ENCODE data around the gene DIDO1.

The DIDO1 gene

DNA sequence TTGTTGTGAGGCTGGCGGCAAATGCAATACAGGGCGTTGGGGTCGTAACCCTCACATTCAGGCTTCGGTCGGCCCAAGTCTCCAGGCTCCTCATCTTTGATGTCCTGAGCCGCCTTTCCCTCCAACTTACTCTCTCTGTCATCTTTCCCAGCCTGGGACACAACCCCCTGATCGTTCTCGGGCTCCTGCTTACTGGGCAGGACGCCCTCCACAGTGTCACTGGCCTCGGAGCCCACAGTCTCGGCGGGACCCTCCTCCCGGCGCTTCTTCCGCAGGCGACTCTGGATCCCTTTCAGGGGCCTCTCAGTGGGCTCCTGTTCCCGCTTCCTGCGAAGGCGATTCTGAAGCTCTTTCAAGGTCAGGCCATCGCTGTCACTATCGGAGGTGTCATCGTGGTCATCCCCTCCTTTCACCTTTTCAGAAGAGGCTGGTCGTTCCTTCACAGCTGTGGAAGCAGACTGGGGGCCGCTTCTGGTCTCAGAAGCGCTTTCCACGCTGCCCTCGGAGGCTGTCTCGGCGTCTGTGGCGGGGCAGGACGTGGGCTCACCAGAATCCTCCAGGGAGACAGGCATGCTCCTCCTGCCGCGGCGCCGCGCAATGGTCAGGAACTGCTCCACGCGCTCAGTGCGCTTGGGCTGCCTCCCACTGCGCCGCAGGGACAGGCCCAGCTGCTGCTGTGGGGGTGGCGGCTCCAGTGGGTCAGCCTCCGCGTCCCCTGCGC is 15.4 kb downstream of the DIDO1 start:
- H3K27me3 ChIP-seq (replicated peaks; ENCODE audit: control insufficient read depth, insufficient read depth, low read length): no peaks in the 10 kb centered on the region
- H3K4me1 ChIP-seq (ENCODE audit: control insufficient read depth, insufficient read depth, low read length): peaks cover 25% of the 10 kb centered on the region
- no peak overlapping the region for H3K9ac ChIP-seq (ENCODE audit: low read length)
- H3K9me3 ChIP-seq (ENCODE audit: control insufficient read depth, low read length): no peaks in the 10 kb centered on the region
- peaks cover 61% of the 10 kb centered on the region for H3K36me3 ChIP-seq (ENCODE audit: control insufficient read depth, insufficient read depth, low read length, severe bottlenecking)
- no peak for DNase-seq (ENCODE audit: low read depth)
- H3K4me3 ChIP-seq (ENCODE audit: low read length): no peak overlapping the region

DNA sequence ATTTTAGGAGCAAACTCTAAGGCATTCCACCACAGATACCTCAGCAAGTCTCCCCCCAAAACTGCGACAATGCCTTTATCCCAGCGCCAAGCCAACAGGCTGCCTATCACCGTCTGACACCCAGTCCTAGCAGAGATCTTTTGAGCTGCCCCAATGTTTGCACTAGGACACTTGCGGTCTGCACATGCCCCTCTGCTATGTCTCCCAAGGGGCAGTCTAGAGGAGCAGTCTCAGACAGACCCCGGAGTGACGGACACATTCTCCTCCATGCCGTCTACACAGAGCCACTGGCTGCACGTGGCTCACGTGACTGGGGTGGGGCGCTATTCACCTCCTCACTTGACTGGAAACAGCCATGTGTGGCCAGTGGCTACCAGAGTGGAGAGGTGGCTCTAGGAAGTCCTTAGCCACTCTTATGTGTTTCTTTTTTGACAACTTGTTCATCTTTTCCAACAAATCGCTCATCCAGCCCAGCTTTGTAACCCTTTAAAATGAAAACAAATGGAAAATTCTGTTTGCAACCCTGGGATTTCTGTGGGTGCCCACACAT is 16.0 kb downstream of the DIDO1 start:
- H3K4me3 ChIP-seq (ENCODE audit: low read length): no peak overlapping the region
- peaks cover 18% of the 10 kb centered on the region for H3K4me1 ChIP-seq (ENCODE audit: control insufficient read depth, insufficient read depth, low read length)
- H3K27me3 ChIP-seq (replicated peaks; ENCODE audit: control insufficient read depth, insufficient read depth, low read length): no peaks in the 10 kb centered on the region
- peaks cover 68% of the 10 kb centered on the region for H3K36me3 ChIP-seq (ENCODE audit: control insufficient read depth, insufficient read depth, low read length, severe bottlenecking)
- H3K9me3 ChIP-seq (ENCODE audit: control insufficient read depth, low read length): no peaks in the 10 kb centered on the region
- no peak for DNase-seq (ENCODE audit: low read depth)
- no peak overlapping the region for H3K9ac ChIP-seq (ENCODE audit: low read length)

DNA sequence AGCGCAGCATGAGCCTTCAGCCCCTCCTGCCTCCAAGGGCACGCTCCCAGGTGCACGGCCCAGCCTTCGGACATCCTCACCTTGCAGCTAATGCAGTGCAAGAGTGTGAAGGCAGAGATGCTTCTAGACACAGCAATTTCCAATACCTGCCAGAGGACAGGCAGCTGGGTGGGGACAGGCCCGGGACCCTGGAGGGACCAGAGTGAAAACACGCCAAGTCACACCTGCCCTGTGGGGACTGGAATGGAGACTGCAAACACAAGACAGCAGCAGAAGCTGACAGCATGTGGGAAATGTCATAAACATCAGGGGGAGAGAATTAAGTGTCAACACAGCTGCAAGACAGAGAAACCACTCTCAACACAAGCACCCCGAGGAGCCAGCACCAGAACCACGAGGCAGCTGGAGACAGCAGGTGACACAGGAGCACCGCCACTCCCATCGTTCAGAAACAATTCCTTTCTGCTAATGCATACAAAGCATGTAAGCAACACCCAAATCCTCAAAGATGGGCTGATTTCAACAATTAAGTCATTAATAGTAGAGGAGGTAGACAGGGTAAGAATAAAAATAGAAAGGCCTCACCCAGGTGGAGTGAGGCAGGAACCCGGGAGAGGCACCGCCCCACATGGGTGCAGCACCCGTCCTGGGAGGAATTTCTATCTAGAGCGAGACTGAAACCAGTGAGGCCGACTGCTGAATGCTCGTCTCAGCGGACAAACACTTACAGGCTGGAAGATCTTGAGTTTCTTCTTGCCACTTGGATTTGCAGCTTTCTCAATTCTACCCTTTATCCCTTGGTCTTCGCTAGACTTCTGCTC is 17.1 kb downstream of the DIDO1 start:
- Histone ChIP-seq H3K9ac (ENCODE audit: low read length) (no peak overlapping the region), H3K4me1 (ENCODE audit: control insufficient read depth, insufficient read depth, low read length) (peaks cover 8% of the 10 kb centered on the region), H3K9me3 (ENCODE audit: control insufficient read depth, low read length) (no peaks in the 10 kb centered on the region), H3K4me3 (ENCODE audit: low read length) (no peak overlapping the region), H3K27me3 (replicated peaks; ENCODE audit: control insufficient read depth, insufficient read depth, low read length) (no peaks in the 10 kb centered on the region), H3K36me3 (ENCODE audit: control insufficient read depth, insufficient read depth, low read length, severe bottlenecking) (peaks cover 78% of the 10 kb centered on the region)
- no peak for DNase-seq (ENCODE audit: low read depth)

DNA sequence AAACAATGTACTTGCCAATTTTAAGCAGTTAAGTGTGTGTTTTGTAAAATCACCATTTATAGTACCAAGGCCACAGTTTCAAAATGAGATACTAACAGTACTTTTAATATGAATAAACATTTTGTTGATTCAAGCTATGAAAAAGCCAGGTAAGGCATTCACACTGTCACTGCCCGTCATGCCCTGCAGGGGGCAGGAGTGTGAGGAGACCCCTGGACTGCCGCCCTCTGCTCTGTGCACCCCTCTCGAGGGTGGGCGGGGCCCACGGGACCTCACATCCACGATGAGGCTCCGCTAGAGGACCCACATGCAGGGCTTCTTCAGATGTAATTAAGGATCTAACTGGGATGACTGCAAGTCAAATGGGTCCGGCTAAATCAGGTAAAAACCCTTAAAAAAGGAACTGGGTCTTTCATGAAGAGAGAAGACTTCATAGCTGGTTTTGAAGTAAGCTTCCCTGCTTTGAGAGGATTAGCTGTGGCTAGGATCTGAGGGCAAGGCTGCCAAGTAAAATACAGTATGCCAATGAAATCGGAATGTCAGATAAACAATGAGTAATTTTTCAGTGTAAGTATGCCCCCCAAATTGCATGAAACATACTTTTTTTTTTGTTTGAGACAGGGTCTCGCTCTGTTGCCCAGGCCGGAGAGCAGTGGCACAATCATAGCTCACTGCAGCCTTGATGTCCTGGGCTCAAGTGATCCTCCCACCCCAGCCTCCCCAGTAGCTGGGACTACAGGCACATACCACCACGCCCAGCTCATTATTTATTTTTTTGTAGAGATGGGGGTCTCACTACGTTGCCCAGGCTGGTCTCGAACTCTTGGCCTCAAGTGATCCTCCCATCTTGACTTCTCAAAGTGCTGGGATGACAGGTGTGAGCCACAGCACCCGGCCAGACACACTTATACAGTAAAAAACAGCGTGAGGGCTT is 18.7 kb downstream of the DIDO1 start:
- Histone ChIP-seq H3K4me1 (ENCODE audit: control insufficient read depth, insufficient read depth, low read length) (no peaks in the 10 kb centered on the region), H3K36me3 (ENCODE audit: control insufficient read depth, insufficient read depth, low read length, severe bottlenecking) (peaks cover 93% of the 10 kb centered on the region)
- DNase-seq (ENCODE audit: low read depth): peak; percentile 33

DNA sequence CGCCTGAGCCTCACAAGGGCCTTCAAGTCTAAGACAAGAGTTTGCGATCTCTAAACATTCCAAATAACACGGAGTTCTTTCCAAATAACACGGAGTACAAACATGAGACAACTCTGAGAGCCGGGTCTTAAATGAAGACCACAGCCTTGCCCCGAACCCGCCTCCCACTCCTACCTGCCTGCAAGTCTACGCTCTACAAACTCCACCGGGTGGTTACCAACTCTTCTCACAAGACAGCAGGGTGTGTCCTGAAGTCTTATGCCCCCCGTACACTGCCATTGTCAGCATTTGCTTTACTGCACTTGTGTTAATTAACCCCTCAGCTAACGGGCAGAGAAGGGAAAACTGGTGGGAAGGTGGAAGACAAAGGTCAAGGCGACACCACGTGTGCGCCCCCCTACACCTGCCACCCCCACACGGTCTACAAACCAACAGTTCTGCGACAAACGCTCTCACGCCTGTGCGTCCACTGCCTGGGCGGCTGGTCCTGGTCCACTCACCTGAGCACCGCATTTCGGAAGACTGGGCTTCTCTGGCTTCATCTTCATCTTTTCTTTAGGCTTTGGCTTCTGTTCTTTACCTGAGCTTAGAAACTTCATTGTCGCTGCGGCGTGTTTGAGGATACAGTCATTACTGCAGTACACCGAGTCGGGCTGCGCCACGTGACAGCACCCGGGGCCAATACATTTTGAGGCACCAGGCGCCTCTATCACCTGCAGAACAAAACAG is 19.5 kb downstream of the DIDO1 start:
- Histone ChIP-seq H3K9me3 (ENCODE audit: control insufficient read depth, low read length) (no peaks in the 10 kb centered on the region), H3K4me1 (ENCODE audit: control insufficient read depth, insufficient read depth, low read length) (no peaks in the 10 kb centered on the region), H3K9ac (ENCODE audit: low read length) (no peak overlapping the region), H3K27me3 (replicated peaks; ENCODE audit: control insufficient read depth, insufficient read depth, low read length) (no peaks in the 10 kb centered on the region), H3K4me3 (ENCODE audit: low read length) (no peak overlapping the region), H3K36me3 (ENCODE audit: control insufficient read depth, insufficient read depth, low read length, severe bottlenecking) (peaks cover 94% of the 10 kb centered on the region)
- no peak for DNase-seq (ENCODE audit: low read depth)

More for the DNA sequence above, 18.7 kb downstream of the DIDO1 start:
- H3K27me3 ChIP-seq (replicated peaks; ENCODE audit: control insufficient read depth, insufficient read depth, low read length): no peaks in the 10 kb centered on the region
- no peak overlapping the region for H3K9ac ChIP-seq (ENCODE audit: low read length)
- no peak overlapping the region for H3K4me3 ChIP-seq (ENCODE audit: low read length)
- H3K9me3 ChIP-seq (ENCODE audit: control insufficient read depth, low read length): no peaks in the 10 kb centered on the region

DNA sequence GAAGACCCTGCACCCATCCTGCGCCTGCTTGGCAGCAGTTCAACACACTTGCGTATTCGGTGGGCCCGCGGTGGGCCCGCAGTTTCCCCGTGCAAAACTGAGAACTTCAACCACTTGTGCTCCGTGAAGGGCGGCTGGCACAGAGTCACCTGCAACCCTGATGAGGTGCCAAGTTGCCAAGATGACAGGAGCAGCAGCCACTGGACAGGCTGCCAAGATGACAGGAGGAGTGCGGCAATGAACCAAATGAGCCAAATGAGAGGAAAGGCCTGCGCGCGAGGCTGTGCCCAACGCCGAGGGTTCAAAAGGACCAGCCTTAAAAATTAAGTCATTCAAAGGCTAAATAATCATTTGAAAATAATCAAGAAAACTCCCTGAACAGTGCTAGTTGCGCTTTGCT is 20.1 kb downstream of the DIDO1 start:
- H3K36me3 ChIP-seq (ENCODE audit: control insufficient read depth, insufficient read depth, low read length, severe bottlenecking): peaks cover 94% of the 10 kb centered on the region
- H3K4me1 ChIP-seq (ENCODE audit: control insufficient read depth, insufficient read depth, low read length): no peaks in the 10 kb centered on the region
- no peaks in the 10 kb centered on the region for H3K27me3 ChIP-seq (replicated peaks; ENCODE audit: control insufficient read depth, insufficient read depth, low read length)
- no peaks in the 10 kb centered on the region for H3K9me3 ChIP-seq (ENCODE audit: control insufficient read depth, low read length)
- DNase-seq (ENCODE audit: low read depth): no peak
- no peak overlapping the region for H3K9ac ChIP-seq (ENCODE audit: low read length)
- H3K4me3 ChIP-seq (ENCODE audit: low read length): no peak overlapping the region

DNA sequence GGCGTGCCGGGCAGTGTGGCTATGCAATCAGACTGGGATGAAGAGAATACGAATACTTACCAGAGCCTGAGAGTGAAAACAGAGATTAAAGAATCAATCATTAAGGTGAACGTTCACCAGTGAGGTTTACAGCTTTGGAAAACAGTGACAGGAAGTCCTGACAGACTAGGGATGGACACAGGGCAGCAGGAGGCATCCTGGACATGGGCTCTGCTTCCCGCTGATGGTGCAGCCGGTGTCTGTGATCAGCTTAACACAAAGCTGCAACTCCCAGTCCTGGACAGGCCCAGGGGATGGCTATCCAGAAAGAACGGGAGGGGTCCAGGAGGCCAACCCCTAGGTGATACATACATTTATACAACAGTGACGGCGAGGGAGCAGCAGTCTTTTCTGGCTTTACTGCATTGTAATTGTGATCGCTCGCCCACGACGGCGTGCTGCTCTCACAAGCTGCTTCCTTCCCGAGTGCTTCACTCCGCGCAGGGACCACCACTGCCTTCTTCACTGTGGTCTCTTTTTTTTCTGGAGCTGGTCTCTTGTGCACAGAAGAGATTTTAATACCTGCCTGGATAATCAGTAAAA is 20.7 kb downstream of the DIDO1 start:
- no peak overlapping the region for H3K4me3 ChIP-seq (ENCODE audit: low read length)
- no peak for DNase-seq (ENCODE audit: low read depth)
- peaks cover 94% of the 10 kb centered on the region for H3K36me3 ChIP-seq (ENCODE audit: control insufficient read depth, insufficient read depth, low read length, severe bottlenecking)

DNA sequence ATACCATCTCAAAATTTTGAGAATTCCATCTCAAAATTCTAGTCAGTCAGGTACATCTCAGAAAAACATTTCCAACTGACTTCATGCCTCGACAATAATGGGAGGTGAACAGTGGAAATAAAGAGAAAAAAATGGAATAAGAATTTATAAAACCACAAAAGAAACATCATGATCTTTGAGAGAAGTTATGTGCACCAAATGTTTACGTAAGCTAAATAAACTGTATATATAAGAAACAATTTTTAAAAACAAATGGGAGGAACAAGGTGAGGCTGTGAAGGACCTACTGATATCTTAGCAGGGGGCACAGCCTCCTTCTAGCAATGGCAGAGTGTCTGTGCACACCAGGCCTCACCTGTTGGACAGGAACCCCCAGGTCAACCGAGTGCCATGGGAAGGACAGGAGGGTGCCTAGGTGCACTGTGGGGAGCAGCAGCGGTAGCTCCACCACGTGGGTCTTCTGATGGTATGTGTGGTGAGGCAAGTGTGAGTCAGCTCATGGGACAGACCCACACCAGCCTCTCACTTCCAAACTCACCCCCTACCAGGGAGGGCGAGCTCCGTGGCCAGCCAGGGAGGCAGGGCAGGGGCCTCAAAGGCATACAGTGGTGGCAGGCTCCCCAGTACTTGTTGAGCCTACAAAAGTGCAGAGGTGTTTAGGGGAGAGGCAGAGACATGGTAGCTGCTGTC is 23.2 kb downstream of the DIDO1 start:
- no peak overlapping the region for H3K4me3 ChIP-seq (ENCODE audit: low read length)
- no peak overlapping the region for H3K9ac ChIP-seq (ENCODE audit: low read length)
- no peaks in the 10 kb centered on the region for H3K9me3 ChIP-seq (ENCODE audit: control insufficient read depth, low read length)
- H3K27me3 ChIP-seq (replicated peaks; ENCODE audit: control insufficient read depth, insufficient read depth, low read length): no peaks in the 10 kb centered on the region
- peaks cover 17% of the 10 kb centered on the region for H3K4me1 ChIP-seq (ENCODE audit: control insufficient read depth, insufficient read depth, low read length)
- DNase-seq (ENCODE audit: low read depth): no peak
- H3K36me3 ChIP-seq (ENCODE audit: control insufficient read depth, insufficient read depth, low read length, severe bottlenecking): peaks cover 68% of the 10 kb centered on the region

More for the DNA sequence above, 20.7 kb downstream of the DIDO1 start:
- Histone ChIP-seq H3K4me1 (ENCODE audit: control insufficient read depth, insufficient read depth, low read length) (peaks cover 4% of the 10 kb centered on the region), H3K9me3 (ENCODE audit: control insufficient read depth, low read length) (no peaks in the 10 kb centered on the region), H3K27me3 (replicated peaks; ENCODE audit: control insufficient read depth, insufficient read depth, low read length) (no peaks in the 10 kb centered on the region), H3K9ac (ENCODE audit: low read length) (no peak overlapping the region)

DNA sequence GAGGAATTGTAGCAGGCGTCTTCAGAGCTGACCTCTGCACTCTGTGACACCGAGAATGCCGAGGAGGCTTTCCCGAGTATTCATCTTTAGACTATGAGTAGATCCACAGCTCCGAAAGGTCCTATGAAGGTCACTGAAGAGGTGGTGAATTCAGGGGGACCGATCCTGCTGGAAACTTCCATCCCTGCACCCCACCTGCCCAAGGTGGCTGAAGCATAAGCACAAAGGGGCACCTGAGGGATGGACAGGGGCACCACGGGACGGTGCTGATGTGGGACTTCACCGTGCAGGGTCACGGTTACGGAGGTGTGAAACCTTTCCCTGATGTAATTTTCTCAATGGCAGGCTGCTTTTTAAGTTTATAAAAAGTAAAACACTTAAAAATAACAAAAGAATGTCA is 24.4 kb downstream of the DIDO1 start:
- H3K36me3 ChIP-seq (ENCODE audit: control insufficient read depth, insufficient read depth, low read length, severe bottlenecking): peaks cover 64% of the 10 kb centered on the region
- H3K27me3 ChIP-seq (replicated peaks; ENCODE audit: control insufficient read depth, insufficient read depth, low read length): no peaks in the 10 kb centered on the region
- no peak overlapping the region for H3K4me3 ChIP-seq (ENCODE audit: low read length)

More for the DNA sequence above, 24.4 kb downstream of the DIDO1 start:
- Histone ChIP-seq H3K9me3 (ENCODE audit: control insufficient read depth, low read length) (no peaks in the 10 kb centered on the region), H3K4me1 (ENCODE audit: control insufficient read depth, insufficient read depth, low read length) (peaks cover 17% of the 10 kb centered on the region), H3K9ac (ENCODE audit: low read length) (no peak overlapping the region)
- DNase-seq (ENCODE audit: low read depth): no peak

All from adipocyte (in vitro differentiated cells).